Rectal smooth muscle tissue (tissue), 1 donor: ENCODE data around the gene TMEM181.
"Not testable (repeated sequence)": the region's sequence is repeated elsewhere in the genome, so short reads cannot be mapped to it uniquely, and the experiment has no call there.

Experiments used
- H3K27ac ChIP-seq: one replicate; pipeline ENCODE4 v1.7.0; 2013; ENCODE audit warnings: low read depth, low read length, inconsistent platforms
- H3K27me3 ChIP-seq: one replicate; pipeline ENCODE4 v1.7.0; 2013; ENCODE audit warnings: low read length; ENCODE audit not compliant: control insufficient read depth, insufficient read depth
- H3K36me3 ChIP-seq: one replicate; pipeline ENCODE4 v1.7.0; 2013; ENCODE audit warnings: low read length; ENCODE audit not compliant: control insufficient read depth, insufficient read depth
- H3K4me1 ChIP-seq: one replicate; pipeline ENCODE4 v1.7.0; 2013; ENCODE audit warnings: low read length; ENCODE audit not compliant: control insufficient read depth, insufficient read depth
- H3K4me3 ChIP-seq: one replicate; pipeline ENCODE4 v1.7.0; 2013; ENCODE audit warnings: low read length
- H3K9ac ChIP-seq: one replicate; pipeline ENCODE4 v1.7.0; 2013; ENCODE audit warnings: low read length

The TMEM181 gene

DNA sequence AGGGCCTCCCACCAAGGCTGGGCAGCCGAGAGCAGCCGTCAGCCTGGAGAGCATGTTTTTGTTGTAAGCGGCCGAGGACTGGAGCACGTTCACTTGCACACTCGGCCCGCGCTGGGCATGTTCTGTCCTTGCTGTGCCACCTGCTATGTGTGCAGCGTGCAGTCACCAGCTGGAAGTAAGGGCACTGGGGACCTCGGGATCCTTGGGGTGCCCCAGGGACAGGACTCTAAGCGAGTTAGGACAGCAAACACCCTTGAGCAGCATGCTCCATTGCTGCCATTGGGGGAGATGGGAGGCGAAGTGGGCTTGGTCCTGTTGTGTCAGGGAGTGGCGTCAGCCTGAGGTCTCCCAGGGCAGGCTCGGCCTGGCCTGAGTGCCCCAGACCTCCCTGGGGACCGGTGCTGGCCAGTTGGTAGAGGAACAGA, 66.0 kb downstream of the TMEM181 start:
- Histone ChIP-seq H3K27me3 (no peaks in the 10 kb centered on the region), H3K27ac (no peak overlapping the region), H3K4me1 (no peaks in the 10 kb centered on the region), H3K9ac (no peak overlapping the region), H3K4me3 (no peak overlapping the region), H3K36me3 (peaks cover 18% of the 10 kb centered on the region)

DNA sequence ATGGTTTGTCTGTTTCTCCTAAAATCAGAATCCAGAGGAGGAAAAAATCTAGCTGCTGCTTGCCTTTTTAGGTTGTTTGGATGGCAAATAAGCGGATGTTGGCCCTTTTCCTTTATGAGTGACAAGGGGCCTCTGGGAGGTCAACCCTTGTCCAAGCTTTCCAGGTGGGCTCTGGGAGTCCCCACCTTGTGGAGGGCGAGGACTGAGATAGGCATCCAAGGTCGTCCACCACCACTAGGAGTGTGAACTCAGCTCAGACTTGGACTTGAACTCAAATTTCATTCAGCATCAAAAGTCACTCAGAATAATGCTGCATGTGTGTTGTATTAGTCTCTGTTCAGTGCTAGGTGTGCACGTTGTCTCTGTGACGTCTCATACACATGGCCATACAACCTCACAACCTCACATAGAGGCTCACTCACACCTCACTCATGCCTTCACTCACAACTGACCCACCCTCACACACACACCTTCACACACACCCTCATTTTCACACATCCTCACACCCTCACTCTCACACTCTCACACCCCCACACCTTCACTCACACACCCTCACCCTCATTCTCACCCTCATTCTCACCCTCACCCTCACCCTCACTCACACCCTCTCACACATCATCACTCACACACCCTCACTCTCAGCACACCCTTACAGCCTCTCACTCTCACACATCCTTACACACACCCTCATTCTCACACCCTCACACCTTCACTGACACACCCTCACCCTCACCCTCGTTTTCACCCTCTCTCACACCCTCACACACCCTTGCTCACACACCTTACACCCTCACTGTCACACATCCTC, 66.7 kb downstream of the TMEM181 start:
- H3K27me3 ChIP-seq: no peaks in the 10 kb centered on the region
- H3K4me3 ChIP-seq: no peak overlapping the region
- H3K36me3 ChIP-seq: peaks cover 16% of the 10 kb centered on the region
- no peaks in the 10 kb centered on the region for H3K4me1 ChIP-seq
- no peak overlapping the region for H3K9ac ChIP-seq
- no peak overlapping the region for H3K27ac ChIP-seq

GRCh38 chr6:158627168-158627939, 67.5 kb downstream of the TMEM181 start:
- Histone ChIP-seq H3K36me3 (peaks cover 14% of the 10 kb centered on the region), H3K9ac (no peak overlapping the region), H3K27ac (no peak overlapping the region)

GRCh38 chr6:158627940-158628211, 68.0 kb downstream of the TMEM181 start:
- Histone ChIP-seq H3K27me3 (no peaks in the 10 kb centered on the region), H3K27ac (no peak overlapping the region), H3K4me1 (no peaks in the 10 kb centered on the region), H3K9ac (no peak overlapping the region), H3K36me3 (peaks cover 14% of the 10 kb centered on the region), H3K4me3 (no peak overlapping the region)

More at GRCh38 chr6:158627168-158627939, 67.5 kb downstream of the TMEM181 start:
- no peaks in the 10 kb centered on the region for H3K27me3 ChIP-seq
- H3K4me1 ChIP-seq: no peaks in the 10 kb centered on the region
- no peak overlapping the region for H3K4me3 ChIP-seq

GRCh38 chr6:158628542-158628941, 68.7 kb downstream of the TMEM181 start:
- no peak overlapping the region for H3K27ac ChIP-seq

GRCh38 chr6:158629367-158630221, 69.7 kb downstream of the TMEM181 start:
- H3K27me3 ChIP-seq: no peaks in the 10 kb centered on the region
- no peak overlapping the region for H3K27ac ChIP-seq
- no peak overlapping the region for H3K9ac ChIP-seq
- no peaks in the 10 kb centered on the region for H3K4me1 ChIP-seq
- H3K4me3 ChIP-seq: no peak overlapping the region
- H3K36me3 ChIP-seq: peaks cover 14% of the 10 kb centered on the region

More at GRCh38 chr6:158628542-158628941, 68.7 kb downstream of the TMEM181 start:
- Histone ChIP-seq H3K36me3 (peaks cover 14% of the 10 kb centered on the region), H3K4me3 (no peak overlapping the region), H3K4me1 (no peaks in the 10 kb centered on the region), H3K9ac (no peak overlapping the region), H3K27me3 (no peaks in the 10 kb centered on the region)

DNA sequence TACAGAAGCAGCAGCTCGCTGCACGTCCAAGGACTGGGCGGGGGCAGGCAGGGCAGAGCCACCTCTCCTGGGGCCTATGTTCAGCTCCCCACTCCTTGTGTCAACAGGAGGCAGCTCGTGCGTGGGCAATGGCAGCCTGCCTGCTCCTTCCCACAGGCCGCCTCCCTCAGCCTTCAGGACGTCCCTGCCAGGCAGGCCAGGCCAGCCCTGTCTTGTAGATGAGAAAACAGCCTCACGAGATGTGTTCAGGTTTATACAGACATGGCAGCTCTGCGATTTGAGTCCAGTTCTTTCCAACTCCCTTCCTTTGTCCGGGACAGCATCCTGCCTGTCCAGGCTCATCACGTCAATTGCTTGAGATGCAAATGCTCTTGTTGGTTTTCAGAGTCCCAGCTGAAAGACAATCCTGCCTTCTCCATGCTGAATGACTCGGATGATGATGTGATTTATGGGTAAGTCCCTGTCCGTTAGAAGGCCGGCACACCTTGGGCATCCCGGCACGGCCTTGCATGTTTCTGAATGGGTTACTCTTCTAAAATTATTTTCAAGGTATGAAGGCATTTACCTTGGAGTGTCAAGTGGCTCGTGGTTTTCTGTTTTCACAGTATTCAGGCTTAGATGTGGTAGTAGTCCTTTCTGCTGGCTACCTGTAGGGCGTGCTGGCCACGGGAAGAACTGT, 71.2 kb downstream of the TMEM181 start:
- H3K9ac ChIP-seq: no peak overlapping the region
- no peaks in the 10 kb centered on the region for H3K27me3 ChIP-seq
- peak overlapping the region; percentile 3 for H3K4me3 ChIP-seq
- H3K36me3 ChIP-seq: peaks cover 19% of the 10 kb centered on the region
- H3K4me1 ChIP-seq: no peaks in the 10 kb centered on the region
- no peak overlapping the region for H3K27ac ChIP-seq

- Histone ChIP-seq H3K9ac (no peak overlapping the region), H3K27ac (peak overlapping the region; percentile 52)
Measured at GRCh38 chr6:158631678-158632537, 72.0 kb downstream of the TMEM181 start.

GRCh38 chr6:158632538-158633119, 72.7 kb downstream of the TMEM181 start:
- not testable (repeated sequence) for H3K4me1 ChIP-seq, H3K9ac ChIP-seq, H3K4me3 ChIP-seq, H3K27me3 ChIP-seq, H3K27ac ChIP-seq
- peaks cover 16% of the 10 kb centered on the region for H3K36me3 ChIP-seq

More at GRCh38 chr6:158631678-158632537, 72.0 kb downstream of the TMEM181 start:
- H3K4me3 ChIP-seq: peak overlapping the region; percentile 3
- peaks cover 18% of the 10 kb centered on the region for H3K36me3 ChIP-seq
- no peaks in the 10 kb centered on the region for H3K27me3 ChIP-seq
- H3K4me1 ChIP-seq: no peaks in the 10 kb centered on the region

DNA sequence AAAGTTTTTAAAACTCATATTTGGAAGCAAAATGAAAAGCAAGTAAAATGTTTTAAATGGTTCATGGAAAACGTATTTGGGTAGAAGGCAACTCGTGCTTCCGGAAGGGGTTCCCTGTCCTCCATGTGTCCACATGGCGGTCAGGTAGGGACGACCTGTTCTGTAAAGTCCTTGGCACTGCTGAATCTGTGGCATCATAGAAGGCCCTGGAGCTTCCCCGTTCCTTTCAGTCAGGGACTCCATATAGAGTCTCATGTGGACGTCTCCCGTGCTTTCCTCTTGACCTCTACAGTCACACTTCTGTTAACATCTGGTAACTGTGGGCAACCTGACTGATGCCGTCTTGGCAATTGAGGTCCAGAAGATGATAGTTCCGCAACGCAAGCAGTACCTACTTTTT, 73.2 kb downstream of the TMEM181 start:
- no peak overlapping the region for H3K27ac ChIP-seq

More for the DNA sequence above, 73.2 kb downstream of the TMEM181 start:
- Histone ChIP-seq H3K4me1 (no peaks in the 10 kb centered on the region), H3K4me3 (no peak overlapping the region), H3K36me3 (peaks cover 13% of the 10 kb centered on the region), H3K9ac (no peak overlapping the region), H3K27me3 (no peaks in the 10 kb centered on the region)
